NCI-H460 (cell line): Measurements from ENCODE around the gene IL17RA. TPM values are rescaled to one million over a fixed set of nuclear protein-coding genes. Genes with fewer than 3 reads are reported as not detected.

Experiments used
- DNase-seq: peaks from one replicate; pipeline ENCODE4 v3.0.0-alpha.2; 2016; ENCODE audit warnings: low read depth; ENCODE audit errors: extremely low read depth
- total RNA-seq: library from RNA; depleted of rRNA; stranded (reverse); fragments of >200 nt; shearing (Covaris generic); gene quantifications from 2 replicates; pipeline ENCODE4 v1.2.3, GENCODE V29; 2014

Gene IL17RA
- total RNA-seq, 1 experiment from 2014 or later = 3.4 TPM

GRCh38 chr22:17104336-17104935, 19.6 kb downstream of the IL17RA start:
- no peak for DNase-seq

DNA sequence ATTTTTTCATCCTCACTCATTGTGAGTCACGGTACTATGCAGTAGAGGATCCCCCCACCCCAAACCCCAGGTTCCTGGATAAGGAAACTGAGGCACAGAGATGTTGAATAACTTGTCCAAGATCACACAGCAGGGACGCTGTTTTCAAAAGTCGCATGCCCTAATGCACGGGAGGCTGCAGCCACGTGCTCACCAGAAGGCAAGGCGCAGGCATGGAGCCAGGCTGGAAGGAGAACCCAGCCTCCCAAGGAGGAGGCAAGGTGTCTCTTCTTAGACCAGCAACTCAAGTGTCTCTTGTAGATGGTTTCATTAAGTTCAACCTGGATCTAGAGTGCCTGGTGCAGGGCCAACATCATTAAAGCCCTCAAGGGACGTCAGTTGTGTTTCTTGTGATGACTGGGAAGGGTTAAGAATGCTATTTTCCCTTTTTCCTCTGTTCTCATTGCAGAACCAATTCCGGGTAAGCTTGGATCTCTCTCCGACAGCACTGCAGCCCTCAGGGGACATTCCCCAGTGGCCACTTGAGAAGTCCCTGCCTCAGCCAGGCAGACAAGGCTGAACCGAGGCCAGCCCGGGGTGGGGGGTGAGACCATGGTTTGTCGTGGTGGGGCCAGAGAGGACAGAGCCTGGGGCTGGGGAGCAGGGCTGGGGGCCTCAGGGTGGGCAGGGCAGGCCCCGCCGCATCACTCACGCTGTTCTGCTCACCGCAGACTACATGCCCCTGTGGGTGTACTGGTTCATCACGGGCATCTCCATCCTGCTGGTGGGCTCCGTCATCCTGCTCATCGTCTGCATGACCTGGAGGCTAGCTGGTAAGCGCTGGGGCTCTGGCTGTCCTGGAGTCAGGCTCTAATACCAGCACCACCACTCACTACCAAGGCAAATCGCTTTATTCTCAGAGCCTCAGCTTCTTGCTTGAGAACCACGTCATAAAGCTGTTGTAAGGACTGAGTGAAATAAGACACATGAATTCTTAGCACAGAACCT, 20.6 kb downstream of the IL17RA start:
- no peak for DNase-seq

GRCh38 chr22:17106161-17106784, 21.5 kb downstream of the IL17RA start:
- no peak for DNase-seq

GRCh38 chr22:17106785-17107546, 22.2 kb downstream of the IL17RA start:
- no peak for DNase-seq

- no peak for DNase-seq
These were observed 22.7 kb downstream of the IL17RA start for GRCh38 chr22:17107547-17107810.

DNA sequence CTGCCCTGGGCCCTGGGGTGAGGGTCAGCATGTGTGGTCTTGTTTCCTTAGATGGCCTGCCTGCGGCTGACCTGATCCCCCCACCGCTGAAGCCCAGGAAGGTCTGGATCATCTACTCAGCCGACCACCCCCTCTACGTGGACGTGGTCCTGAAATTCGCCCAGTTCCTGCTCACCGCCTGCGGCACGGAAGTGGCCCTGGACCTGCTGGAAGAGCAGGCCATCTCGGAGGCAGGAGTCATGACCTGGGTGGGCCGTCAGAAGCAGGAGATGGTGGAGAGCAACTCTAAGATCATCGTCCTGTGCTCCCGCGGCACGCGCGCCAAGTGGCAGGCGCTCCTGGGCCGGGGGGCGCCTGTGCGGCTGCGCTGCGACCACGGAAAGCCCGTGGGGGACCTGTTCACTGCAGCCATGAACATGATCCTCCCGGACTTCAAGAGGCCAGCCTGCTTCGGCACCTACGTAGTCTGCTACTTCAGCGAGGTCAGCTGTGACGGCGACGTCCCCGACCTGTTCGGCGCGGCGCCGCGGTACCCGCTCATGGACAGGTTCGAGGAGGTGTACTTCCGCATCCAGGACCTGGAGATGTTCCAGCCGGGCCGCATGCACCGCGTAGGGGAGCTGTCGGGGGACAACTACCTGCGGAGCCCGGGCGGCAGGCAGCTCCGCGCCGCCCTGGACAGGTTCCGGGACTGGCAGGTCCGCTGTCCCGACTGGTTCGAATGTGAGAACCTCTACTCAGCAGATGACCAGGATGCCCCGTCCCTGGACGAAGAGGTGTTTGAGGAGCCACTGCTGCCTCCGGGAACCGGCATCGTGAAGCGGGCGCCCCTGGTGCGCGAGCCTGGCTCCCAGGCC, 23.7 kb downstream of the IL17RA start:
- no peak for DNase-seq

DNA sequence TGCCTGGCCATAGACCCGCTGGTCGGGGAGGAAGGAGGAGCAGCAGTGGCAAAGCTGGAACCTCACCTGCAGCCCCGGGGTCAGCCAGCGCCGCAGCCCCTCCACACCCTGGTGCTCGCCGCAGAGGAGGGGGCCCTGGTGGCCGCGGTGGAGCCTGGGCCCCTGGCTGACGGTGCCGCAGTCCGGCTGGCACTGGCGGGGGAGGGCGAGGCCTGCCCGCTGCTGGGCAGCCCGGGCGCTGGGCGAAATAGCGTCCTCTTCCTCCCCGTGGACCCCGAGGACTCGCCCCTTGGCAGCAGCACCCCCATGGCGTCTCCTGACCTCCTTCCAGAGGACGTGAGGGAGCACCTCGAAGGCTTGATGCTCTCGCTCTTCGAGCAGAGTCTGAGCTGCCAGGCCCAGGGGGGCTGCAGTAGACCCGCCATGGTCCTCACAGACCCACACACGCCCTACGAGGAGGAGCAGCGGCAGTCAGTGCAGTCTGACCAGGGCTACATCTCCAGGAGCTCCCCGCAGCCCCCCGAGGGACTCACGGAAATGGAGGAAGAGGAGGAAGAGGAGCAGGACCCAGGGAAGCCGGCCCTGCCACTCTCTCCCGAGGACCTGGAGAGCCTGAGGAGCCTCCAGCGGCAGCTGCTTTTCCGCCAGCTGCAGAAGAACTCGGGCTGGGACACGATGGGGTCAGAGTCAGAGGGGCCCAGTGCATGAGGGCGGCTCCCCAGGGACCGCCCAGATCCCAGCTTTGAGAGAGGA, 24.5 kb downstream of the IL17RA start:
- no peak for DNase-seq

GRCh38 chr22:17109976-17110375, 25.2 kb downstream of the IL17RA start:
- no peak for DNase-seq

GRCh38 chr22:17110791-17111550, 26.2 kb downstream of the IL17RA start:
- DNase-seq = no peak

- no peak for DNase-seq
These were observed 27.8 kb downstream of the IL17RA start for GRCh38 chr22:17112491-17113042.

DNA sequence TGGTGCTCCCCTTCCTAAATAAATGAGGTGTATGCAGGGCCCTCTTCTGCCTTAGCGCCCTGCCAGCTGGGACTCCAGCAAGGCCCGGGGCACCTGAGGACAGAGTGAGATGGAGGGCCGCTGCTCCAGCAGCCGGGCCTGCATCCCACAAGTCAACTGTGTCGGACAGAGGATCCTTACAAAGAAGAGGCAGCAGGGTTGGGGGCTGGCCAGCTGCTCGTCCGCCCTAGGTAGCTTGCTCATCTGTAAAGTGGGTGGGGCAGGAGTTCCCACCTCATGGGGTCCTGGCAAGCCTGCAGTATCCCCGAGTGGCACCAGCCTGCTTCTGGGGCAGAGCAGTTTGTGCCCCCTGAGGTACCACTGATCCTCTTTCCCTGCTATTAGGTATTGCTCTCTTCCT, 28.8 kb downstream of the IL17RA start:
- DNase-seq = no peak

DNA sequence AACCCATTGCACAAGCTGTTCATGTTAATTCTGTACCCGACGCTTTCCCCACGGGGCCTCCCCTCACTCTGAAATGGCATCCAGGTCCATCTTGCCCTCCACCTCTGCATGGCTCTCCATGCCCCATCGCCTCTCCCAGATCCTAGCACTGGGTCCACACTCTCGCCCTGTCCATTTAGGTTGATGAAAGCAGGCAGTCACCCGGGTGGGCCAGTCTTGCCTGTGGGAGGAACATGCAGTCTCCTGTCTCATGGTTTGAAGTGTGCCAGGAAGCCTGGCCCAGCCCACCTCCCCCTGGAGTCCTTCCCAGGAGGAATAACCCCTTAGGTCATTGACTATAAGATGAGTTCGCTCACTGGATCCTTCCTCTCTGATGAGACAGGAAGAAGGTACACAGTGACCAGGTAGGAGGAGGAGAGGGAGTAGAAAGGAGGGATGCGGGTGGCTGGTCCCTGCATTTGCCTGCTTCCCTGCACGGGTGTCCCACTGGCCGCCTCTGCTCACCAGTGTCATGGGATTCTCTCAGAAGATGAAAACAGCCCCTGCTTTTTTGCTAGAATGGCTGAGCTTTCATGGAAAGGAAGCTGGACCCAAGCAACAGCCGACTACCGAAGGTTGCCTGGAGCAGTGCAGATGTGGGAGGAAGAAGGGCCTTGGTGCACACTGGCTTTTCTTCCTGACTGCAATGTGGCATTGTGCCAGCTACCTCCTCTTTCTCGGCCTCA, 29.5 kb downstream of the IL17RA start:
- no peak for DNase-seq

DNA sequence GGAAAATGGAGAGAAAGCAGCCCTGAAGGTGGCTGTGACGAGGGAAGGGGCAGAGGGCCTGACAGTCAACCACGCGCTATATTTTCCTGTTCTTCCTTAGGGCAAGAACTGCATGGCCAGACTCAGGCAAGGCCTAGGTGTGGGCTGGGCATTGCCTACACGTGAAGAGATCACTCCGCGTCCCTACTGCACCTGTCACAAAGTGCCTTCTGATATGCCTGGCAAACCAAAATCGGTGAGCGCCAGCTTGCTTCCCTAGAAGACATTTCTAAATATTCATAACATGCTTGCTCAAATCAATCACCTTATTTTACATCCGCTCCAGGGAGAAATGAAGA, 30.1 kb downstream of the IL17RA start:
- no peak for DNase-seq

- DNase-seq = no peak
These were observed 30.4 kb downstream of the IL17RA start for GRCh38 chr22:17115236-17115635.

DNA sequence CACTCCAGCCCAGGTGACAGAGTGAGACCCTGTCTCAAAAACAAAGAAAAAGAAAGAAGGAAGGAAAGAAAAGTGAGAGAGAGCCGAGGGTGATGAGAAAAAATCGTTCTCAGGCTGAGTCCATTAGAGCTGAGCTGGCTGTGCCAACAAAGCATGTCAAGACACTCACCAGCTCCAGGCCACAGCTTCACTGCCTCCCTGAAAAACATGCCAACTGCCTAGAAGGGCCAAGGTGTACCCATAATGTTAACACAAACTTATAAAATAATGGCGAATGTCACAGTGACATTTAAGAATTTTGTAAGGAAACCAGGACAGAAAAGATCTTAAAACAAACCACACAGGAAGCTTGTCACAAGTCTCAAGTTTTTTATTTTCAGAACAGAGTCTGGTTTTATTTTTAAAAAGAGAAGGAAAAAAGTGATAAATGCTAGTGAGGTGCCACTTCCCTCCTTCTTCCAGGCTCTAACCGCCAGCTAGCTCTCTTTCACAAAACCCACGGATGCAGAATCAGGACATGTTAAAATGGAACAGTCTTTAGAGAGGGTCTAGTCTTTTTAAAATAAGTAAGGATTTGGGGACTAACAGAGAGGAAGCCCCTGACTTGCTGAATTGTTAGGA, 31.3 kb downstream of the IL17RA start:
- DNase-seq = no peak

GRCh38 chr22:17116572-17117330, 32.0 kb downstream of the IL17RA start:
- DNase-seq = no peak

DNA sequence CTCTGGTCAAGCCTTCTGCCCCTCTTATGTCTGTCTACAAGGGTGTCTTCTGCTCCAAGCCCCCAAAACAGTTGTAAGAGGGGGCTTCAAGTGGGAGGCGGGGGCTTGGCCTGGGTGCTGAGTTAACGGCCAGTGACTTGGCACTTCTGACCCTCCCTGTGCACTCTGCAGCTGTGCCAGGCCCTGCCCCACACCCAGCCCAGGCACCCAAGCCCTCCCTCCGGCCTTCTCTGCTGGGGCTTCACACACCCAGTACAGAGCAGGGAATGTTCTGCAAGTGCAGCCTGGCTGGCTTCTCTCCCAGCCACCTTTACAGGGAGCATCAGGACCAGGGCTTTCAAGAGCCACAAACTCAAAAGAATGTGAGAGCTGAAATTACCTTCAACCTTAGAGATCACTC, 32.6 kb downstream of the IL17RA start:
- no peak for DNase-seq
